GM21423 (cell line): ENCODE data around the gene SNX11.
A peak's percentile ranks its signal among the peaks of the same experiment; 100 is the strongest.
"Not testable (repeated sequence)": the region's sequence is repeated elsewhere in the genome, so short reads cannot be mapped to it uniquely, and the experiment has no call there.

Experiments
- ATAC-seq: cut with Tn5 transposase; IDR thresholded peaks from one replicate; pipeline ENCODE4 v1.9.1; 2021; ENCODE audit warnings: mild to moderate bottlenecking, moderate library complexity; ENCODE audit not compliant: unreplicated experiment

Gene SNX11, protein sequence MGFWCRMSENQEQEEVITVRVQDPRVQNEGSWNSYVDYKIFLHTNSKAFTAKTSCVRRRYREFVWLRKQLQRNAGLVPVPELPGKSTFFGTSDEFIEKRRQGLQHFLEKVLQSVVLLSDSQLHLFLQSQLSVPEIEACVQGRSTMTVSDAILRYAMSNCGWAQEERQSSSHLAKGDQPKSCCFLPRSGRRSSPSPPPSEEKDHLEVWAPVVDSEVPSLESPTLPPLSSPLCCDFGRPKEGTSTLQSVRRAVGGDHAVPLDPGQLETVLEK

GRCh38 chr17:48107137-48108055, at the start of gene SNX11:
Gene SNX11, plus strand, starts transcription at chr17:48107766. Its CDS starts 4,278 bp downstream, at chr17:48112044.
- ATAC-seq = peak; percentile 72

DNA sequence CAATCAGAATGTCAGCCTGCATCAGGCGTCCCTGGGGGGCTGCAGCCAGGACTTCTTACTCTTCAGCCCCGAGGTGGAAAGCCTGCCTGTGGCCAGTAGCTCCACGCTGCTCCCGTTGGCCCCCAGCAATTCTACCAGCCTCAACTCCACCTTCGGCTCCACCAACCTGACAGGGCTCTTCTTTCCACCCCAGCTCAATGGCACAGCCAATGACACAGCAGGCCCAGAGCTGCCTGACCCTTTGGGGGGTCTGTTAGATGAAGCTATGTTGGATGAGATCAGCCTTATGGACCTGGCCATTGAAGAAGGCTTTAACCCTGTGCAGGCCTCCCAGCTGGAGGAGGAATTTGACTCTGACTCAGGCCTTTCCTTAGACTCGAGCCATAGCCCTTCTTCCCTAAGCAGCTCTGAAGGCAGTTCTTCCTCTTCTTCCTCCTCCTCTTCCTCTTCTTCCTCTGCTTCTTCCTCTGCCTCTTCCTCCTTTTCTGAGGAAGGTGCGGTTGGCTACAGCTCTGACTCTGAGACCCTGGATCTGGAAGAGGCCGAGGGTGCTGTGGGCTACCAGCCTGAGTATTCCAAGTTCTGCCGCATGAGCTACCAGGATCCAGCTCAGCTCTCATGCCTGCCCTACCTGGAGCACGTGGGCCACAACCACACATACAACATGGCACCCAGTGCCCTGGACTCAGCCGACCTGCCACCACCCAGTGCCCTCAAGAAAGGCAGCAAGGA, 49.0 kb upstream of the SNX11 start:
- ATAC-seq = no peak

GRCh38 chr17:48059125-48059668, 48.4 kb upstream of the SNX11 start:
- ATAC-seq = no peak

DNA sequence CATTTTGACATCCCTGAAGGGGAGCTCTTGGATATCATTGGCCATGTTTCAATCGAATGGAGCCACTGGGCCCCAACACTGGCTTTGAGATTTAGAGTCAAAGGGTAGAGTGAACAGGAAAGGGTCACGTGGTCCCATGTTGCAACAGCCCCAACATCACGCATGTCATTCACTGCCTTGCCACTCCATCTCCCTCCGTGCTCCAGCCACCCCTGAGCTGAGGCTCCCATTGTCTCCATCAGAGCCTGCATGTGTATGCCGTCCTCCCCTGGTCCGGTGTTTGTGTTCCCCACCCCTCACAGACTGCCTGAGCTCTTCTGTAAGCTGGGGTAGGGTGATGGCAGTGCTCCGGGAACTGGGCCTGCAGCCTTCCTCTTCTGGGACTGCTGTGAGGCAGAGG, 47.3 kb upstream of the SNX11 start:
- ATAC-seq = no peak

DNA sequence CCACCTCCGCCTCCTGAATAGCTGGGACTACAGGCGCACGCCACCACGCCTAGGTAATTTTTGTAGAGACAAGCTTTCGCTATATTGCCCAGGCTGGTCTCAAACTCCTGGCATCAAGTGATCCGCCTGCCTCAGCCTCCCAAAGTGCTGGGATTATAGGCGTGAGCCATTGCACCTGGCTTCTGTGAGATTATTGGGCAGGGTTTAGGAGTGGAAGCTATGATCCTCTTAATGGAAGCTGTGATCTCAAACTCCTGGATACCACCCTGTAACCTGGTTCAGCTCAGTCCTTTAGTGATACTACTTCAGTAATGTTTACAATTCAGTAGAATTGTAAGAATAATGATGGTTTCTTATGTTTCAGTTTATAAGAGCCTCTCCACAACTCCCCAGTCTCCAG, 45.3 kb upstream of the SNX11 start:
- no peak for ATAC-seq

GRCh38 chr17:48064638-48065037, 42.9 kb upstream of the SNX11 start:
- ATAC-seq = no peak

DNA sequence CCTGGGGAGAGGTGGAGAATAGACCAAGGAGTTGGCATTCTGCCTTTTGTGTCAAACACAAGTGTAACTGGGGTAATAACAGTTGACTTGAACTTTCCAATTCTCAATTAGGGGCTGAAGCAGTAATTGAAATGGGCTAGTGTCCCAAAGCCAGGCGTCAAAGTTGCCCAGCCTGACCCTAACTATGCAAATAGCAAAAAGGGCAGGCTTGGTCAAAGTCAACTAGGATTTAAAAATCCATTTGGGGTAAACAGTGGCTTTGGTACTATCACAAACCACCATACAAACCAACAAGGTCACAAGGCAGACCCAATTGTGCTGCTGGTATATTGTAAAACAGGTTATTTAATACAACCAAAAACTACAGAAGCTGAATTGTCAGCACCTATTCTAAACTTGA, 41.4 kb upstream of the SNX11 start:
- ATAC-seq = no peak

GRCh38 chr17:48066656-48067055, 40.9 kb upstream of the SNX11 start:
- ATAC-seq = no peak

DNA sequence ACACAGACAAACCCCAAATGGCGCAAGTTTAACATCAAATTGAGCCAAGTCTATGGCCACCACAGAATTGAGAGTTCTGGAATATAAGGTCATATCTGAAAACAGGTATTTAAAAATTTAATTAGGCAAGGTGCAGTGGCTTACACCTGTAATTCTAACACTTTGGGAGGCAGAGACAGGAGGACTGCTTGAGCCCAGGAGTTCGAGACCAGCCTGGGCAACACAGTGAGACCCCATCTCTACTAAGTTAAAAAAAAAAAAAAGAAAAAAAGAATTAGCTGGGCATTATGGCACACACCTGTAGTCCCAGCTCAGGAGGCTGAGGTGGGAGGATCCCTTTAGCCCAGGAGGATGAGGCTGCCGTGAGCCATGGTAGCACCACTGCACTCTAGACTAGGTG, 40.3 kb upstream of the SNX11 start:
- ATAC-seq = no peak

DNA sequence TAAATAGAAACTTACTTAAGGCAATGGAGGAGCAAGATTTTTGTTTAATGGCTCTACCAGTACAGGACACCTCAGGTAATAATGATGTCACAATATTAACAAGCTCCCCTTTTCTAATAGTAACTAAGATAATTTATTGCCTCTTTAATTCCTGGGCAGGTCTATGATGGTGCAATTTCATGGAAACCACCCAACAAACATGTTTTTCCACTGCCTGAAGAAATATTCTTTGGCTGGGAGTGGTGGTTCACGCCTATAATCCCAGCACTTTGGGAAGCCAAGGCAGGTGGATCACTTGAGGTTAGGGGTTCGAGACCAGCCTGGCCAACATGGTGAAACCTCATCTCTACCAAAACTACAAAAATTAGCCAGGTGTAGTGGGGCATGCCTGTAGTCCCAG, 39.8 kb upstream of the SNX11 start:
- ATAC-seq = not testable (repeated sequence)

GRCh38 chr17:48068491-48068961, 39.0 kb upstream of the SNX11 start:
- no peak for ATAC-seq

DNA sequence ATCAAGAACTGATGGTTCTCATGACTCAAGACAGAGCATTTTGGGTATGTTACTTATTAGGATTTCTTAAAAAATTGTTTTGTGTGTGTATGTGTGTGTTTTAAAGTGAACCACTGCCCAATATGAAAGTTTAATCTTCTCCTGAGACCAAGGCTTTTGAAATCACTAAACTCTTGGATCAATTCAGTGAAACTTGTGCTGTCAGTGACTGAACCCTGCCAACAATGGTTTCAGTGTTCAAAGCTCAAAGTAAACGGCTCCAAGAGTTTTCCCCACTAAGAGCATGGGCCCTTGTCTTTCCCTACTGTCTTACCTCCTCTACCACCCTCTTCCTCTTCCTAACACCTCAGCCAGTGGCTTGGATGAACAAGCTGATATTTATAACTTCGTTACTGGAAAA, 37.4 kb upstream of the SNX11 start:
- ATAC-seq = no peak

DNA sequence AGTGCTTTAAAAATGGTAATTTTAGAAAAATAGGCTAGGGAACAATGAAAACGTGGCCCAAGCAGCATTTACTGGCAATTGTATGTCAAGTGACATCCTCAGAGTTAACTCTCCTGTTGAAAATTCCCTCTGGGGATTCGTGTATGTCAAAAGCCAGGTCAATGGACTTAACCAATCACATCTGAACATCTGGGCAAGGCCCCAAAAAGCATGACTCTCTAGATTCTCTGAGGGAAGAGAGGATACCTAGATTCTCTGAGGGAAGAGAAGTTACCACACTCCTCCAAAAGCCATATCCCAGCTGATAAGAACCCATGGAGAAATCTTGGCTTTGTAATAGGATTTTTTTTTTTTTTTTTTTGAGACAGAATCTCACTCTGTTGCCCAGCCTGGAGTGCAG, 35.9 kb upstream of the SNX11 start:
- ATAC-seq = no peak

DNA sequence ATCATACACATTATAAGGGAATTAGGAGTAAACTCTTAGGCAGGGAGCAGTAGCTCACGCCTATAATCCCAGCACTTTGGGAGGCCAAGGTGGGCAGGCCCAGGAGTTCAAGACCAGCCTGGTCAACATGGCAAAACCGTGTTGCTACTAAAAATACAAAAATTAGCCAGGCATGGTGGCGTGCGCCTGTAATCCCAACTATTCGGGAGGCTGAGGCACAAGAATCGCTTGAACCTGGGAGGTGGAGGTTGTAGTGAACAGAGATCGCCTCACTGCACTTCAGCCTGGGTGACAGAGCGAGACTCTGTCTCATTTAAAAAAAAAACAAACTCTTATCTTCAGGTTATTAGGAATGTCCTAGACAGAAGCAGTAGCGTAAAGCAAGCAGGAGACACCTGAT, 34.8 kb upstream of the SNX11 start:
- not testable (repeated sequence) for ATAC-seq

GRCh38 chr17:48073566-48074094, 33.9 kb upstream of the SNX11 start:
- not testable (repeated sequence) for ATAC-seq

DNA sequence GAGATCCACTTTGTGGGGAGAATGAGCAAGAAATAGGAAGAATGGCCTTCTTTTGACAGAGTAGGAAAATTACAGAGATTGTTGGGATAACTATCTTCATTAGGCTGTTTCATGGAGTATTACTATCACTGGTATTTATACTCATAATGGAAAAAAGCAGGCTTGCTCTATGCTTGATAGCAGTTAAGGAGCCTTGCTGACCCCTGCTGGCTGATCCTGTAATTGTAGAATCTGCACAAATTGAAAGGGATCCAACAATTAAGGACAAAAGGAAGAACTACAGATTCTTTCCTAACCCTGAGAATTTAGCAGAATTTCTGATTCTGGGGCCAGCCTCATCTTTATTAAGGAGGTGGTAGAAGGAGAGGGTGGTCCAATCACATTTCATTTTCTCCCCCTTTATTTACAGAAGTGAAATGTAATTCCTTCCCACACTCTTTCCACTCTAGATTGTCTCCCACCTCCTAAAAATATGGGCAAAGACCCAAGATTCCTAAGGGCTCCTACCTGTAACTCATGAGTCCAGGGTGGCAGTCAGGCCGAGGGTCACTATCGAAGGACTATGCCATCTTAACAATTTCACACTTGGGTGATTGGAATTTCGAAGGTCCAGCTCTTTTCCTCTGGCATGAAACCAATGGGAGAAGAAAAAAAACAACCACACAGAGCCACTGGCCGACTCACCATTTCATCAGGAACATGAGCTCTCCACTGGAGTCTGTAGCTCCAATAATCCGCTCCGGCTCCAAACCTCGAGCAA, 33.1 kb upstream of the SNX11 start:
- ATAC-seq = no peak

GRCh38 chr17:48077152-48077551, 30.4 kb upstream of the SNX11 start:
- not testable (repeated sequence) for ATAC-seq

GRCh38 chr17:48081858-48082257, 25.7 kb upstream of the SNX11 start:
- no peak for ATAC-seq

DNA sequence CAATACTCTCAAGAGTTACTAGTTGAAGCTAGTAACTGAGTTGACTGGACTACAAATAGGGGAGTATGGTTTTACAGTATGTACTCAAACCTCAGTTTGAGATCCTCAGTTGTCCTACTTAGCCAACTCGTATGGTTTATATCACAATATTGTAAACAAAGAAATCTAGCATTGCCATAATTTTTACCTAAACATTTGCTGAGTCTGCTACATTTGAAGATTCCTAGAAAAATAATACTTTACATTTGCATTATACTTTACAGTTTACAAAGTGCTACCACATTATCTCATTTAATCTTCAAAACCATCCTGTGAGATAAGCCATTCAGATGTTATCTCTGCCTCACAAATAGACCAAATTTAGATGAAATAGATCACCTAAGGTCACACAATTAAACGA, 22.6 kb upstream of the SNX11 start:
- ATAC-seq = no peak
